IPS DF 4.7 (cell line): ENCODE data around the gene TMED1.
"Not testable (repeated sequence)": the region's sequence is repeated elsewhere in the genome, so short reads cannot be mapped to it uniquely, and the experiment has no call there.

Experiments used
- DNase-seq: peaks from one replicate; pipeline ENCODE4 v3.0.0-alpha.2; 2013; ENCODE audit warnings: low spot score; ENCODE audit errors: extremely low read depth

Gene TMED1

GRCh38 chr19:10835754-10836478, at the start of gene TMED1:
Gene TMED1 (minus strand): TSS chr19:10836212. CDS start chr19:10836191, 21 bp downstream.
- DNase-seq = peak; percentile 98

DNA sequence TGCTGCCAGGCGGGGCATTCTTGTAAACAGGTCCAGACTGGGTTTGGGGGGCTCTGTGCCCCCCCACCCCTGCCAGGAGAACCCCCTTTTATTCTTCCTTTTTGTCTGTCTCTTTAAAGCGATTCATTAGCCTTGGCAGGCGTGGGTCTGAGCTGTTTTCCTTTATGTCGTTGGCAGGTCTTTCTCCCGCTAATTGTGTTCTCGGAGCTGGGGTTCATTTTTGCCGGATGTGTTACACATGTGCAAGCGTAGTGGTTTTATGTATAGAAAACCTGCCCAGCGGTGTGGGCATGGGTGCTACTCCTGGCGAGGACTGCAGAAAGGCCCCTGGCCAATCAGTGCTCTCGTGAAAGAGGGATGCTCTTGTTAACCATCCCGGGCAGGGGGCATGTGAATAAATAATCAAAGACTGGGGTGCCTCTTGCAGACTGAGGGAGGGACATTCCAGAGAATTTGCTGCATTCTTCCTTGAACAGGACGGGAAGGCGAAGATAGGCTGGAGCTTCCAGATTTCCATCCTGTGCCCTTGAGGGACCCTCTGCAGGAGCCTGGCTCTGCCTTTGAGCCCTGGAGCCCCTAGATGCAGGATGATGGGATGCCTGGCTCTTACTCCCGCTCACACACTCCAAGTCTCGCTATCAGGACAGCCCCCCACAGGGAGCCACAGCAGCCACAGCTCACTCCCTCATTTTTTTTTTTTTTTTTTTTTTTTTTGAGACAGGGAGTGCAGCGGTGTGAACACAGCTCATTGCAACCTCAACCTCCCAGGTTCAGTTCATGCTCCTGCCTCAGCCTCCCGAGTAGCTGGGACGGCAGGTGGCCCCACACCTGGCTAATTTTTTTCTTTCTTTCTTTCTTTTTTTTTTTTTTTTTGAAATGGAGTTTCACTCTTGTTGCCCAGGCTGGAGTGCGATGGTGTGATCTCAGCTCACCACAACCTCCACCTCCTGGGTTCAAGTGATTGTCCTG, 49.5 kb upstream of the TMED1 start:
- no peak for DNase-seq

- DNase-seq = no peak
These were observed 48.3 kb upstream of the TMED1 start for GRCh38 chr19:10884274-10884673.

GRCh38 chr19:10882108-10882457, 46.1 kb upstream of the TMED1 start:
- no peak for DNase-seq

- DNase-seq = no peak
These were observed 45.5 kb upstream of the TMED1 start for GRCh38 chr19:10881403-10882107.

DNA sequence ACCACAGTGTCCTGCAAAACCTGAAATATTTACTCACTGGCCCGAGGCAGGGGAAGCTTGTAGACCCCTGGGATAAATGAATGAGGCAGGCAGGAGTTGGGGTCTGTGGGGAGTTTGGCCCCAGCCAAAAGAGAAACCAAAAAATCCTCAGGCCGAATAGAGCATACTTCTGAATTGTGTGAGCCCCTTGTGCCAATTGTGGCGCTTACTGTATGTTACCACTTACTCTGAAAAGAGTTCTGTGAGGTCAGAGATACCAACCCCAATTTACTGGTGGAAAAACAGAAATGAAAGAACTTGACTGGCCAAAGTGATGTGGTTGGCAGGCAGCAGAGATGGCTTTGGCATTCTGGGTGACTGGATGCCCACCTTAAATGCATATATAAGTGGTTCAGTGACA, 42.2 kb upstream of the TMED1 start:
- no peak for DNase-seq

DNA sequence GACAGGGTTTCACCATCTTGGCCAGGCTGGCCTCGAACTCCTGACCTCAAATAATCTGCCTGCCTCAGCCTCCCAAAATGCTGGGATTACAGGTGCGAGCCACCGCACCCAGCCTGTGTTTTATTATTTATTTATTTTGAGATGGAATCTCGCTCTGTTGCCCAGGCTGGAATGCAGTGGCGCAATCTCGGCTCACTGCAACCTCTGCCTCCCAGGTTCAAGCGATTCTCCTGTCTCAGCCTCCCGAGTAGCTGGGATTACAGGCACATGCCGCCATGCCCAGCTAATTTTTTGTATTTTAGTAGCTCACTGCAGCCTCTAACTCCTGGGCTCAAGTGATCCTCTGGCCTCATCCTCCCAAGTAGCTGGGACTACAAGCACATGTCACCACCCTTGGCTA, 41.6 kb upstream of the TMED1 start:
- not testable (repeated sequence) for DNase-seq

DNA sequence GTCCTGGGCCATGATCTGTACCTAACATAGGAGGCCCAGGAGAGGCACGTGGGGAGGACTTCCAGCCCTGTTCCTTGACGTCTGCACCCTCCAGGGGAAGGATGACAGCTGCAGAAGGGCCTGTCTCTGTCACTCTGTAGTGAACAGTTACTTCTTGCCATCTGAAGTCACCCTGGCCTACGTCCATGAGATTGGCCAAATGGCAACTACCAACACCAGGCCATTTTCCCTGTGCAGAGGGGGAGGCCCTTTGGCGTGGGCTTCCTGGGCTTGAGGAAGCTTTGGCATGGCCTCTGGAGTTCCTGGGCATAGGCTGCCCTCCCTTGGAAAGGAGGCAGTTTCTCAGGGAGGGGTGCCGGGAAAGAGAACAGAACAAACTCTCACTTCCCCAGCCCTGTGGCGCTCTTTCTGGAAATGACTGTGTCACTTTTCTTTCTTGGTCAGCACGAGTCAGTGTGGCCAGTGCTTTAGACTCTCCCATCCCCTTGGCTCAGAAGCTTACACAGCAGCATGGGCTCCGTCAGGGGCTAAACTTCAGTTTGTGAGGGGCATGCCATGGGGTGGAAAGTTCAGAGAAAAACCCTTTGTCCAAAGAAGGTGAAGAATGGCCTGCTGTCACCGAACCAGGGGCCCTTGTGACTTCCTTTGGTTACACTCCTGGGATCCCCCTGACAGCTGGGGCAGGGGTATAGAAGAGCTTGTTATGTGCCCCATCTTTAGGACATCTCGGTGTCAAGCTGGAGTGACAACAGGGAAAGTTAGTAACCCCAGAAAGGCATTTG, 40.6 kb upstream of the TMED1 start:
- DNase-seq = no peak

DNA sequence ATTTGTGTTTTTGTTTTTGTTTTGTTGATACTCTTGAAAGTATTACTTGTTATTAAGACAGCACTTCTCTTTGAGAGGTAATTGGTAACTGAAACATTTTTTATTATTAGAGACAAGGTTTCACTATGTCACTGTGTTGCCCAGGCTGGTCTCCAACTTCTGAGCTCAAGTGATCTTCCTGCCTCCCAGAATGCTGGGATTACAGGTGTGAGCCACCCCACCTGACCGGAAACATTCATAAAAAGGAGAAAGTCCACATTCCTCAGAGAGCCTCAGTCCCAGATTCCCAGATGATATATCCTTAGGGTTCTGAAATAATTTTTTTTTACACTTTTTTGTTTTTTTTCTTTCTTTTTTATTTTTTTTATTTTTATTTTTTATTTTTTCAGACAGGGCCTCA, 38.0 kb upstream of the TMED1 start:
- DNase-seq = no peak

- DNase-seq = no peak
These were observed 36.6 kb upstream of the TMED1 start for GRCh38 chr19:10872546-10873107.

DNA sequence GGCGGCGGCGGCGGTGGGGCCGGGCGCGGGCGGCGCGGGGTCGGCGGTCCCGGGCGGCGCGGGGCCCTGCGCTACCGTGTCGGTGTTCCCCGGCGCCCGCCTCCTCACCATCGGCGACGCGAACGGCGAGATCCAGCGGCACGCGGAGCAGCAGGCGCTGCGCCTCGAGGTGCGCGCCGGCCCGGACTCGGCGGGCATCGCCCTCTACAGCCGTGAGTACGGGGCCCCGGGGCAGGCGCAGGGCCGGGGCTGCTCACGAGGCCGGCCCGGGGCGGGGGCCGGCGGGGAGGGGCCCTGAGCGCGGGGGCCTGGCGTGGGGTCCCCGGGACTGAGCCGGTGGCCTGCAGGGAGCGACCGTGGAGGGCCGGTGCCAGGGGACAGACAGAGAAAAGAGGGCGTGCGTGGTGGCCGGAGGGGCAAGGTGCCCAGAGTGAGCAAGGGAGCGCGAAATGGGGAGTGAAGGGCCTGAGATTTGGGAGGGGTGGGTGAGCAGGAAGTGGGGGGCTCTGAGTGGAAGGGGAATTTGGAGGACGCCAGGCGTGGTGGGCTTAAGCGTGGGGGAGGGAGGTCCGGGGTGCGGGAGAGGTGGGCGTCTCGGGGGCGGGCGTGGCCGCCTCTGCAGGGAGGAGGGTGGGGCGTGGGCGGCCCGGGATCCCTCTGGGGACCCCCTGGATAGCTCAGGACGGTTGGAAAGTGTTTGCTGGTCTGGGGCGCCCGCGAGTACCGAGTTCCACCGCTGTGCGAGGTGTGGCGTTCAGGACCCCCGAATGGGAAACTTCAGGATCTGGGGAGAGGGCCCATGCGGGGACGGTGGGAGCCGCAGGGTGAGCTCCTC, 35.9 kb upstream of the TMED1 start:
- DNase-seq = no peak

GRCh38 chr19:10870955-10871603, 35.1 kb upstream of the TMED1 start, which contains the start of gene CARM1:
Gene CARM1 (plus strand): TSS chr19:10871553. CDS start chr19:10871703, 150 bp downstream.
- DNase-seq = no peak

GRCh38 chr19:10870501-10870954, 34.5 kb upstream of the TMED1 start:
- no peak for DNase-seq

DNA sequence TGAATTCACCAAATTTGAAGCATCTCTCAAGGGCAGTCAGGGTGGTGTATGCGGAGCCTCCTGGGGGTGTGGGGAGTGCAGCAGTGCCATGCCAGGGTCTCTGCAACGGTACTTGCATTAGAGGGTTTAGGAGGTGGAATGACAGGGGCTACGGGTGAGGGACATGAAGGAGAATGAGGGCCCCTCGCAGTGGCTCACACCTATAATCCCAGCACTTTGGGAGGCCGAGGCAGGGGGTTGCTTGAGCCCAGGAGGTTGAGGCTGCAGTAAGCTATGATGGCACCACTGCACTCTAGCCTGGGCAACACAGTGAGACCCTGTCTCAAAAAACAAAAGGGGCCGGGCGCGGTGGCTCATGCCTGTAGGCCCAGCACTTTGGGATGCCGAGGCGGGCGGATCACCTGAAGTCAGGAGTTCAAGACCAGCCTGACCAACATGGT, 33.9 kb upstream of the TMED1 start:
- DNase-seq = not testable (repeated sequence)

GRCh38 chr19:10868872-10869547, 33.0 kb upstream of the TMED1 start:
- no peak for DNase-seq

- no peak for DNase-seq
These were observed 30.5 kb upstream of the TMED1 start for GRCh38 chr19:10866495-10866894.

DNA sequence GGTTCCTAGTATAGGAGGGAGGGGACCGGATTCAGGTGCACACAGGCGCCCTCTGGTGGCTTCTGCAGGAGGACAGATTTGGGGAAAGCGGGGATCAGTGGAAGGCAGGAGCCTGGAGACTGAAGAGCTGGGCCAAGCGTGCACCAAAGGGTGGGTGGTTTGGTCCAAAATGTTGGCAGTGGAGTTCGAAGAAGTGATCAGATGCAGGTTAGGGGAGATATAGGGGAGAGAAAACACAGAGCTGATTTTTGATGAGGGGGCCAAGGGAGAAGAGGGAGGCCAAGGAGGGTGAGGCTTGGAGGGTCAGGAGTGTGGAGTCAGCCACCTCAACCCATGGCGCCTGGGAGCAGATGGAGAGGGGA, 28.5 kb upstream of the TMED1 start:
- no peak for DNase-seq

DNA sequence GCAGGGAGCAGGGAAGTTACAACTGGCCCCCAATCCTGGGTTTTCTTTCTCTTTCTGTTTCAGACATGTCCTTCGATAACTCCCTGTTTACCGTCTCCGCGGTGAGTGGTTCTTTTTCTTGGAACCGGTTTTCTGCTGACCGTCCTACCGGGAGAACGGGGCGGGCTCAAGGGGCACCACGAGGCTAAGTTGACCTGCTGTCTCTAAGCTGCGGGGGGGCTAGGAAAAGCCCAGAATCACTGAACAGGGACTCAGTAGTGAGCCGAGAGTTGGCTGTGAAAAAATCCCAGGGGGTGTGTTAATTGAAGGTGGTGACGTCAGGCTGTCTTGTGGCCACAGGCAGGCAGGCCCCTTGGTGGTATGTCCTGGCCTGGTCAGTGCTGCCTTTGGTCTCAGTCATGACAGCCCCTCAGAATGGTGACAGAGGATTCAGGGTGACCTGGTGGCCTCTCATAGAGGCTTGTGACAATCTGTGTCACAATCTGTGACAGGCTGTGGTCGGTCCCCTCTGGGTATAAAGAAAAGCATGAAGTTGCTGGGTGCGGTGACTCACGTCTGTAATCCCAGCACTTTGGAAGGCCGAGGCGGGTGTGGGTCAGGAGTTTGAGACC, 27.2 kb upstream of the TMED1 start:
- DNase-seq = no peak
